VCaP (cell line): ENCODE results near the gene ANKFN1.

Experiments used
- H3K27ac ChIP-seq: fragments of 450-650 bp; 2 replicates; pipeline ENCODE4 v1.5.1; 2017
- TF ChIP-seq, protein P1 (sequence below): fragments of 450-650 bp; conservative IDR thresholded peaks from 2 replicates; pipeline ENCODE4 v1.5.1; 2017; ENCODE audit warnings: mild to moderate bottlenecking, moderate library complexity

ANKFN1 gene

DNA sequence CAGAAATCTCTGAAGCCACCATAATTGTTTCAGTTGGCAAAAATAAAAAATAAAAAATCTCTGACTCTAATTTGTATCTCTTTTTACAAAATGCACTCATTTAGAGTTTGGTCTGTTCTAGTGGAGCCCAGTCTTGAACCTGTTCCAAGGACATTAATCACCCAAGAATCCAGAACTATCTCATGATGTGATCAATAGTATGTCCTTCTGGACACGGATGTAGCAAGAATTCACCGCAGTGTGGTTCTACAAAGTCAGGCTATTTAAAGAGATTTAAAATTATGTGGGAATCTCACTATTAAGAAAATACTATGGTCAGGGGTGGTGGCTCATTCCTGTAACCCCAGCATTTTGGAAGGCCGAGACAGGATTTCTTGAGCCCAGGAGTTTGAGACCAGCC lies 21.8 kb upstream of the ANKFN1 start:
- no peak overlapping the region for H3K27ac ChIP-seq
- TF ChIP-seq, protein P1, sequence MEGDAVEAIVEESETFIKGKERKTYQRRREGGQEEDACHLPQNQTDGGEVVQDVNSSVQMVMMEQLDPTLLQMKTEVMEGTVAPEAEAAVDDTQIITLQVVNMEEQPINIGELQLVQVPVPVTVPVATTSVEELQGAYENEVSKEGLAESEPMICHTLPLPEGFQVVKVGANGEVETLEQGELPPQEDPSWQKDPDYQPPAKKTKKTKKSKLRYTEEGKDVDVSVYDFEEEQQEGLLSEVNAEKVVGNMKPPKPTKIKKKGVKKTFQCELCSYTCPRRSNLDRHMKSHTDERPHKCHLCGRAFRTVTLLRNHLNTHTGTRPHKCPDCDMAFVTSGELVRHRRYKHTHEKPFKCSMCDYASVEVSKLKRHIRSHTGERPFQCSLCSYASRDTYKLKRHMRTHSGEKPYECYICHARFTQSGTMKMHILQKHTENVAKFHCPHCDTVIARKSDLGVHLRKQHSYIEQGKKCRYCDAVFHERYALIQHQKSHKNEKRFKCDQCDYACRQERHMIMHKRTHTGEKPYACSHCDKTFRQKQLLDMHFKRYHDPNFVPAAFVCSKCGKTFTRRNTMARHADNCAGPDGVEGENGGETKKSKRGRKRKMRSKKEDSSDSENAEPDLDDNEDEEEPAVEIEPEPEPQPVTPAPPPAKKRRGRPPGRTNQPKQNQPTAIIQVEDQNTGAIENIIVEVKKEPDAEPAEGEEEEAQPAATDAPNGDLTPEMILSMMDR = no peak

DNA sequence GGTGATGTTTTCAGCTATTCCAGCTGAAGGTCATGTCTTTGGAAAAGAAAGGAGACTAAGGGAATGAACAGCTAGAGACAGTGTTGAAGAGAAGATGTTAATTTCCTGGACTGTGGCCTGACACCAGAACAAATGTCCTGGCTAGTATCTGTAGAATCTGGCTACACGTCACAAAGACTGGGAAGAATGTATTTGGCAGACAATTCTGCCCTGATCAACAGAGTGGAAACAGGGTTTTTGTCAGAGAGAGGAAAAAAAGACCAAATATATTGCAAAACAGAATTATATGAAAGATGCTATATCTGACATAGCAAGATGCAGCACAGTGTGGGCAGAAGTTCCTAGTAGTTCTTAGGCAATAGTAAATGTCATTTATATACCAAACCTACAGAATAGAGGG lies 17.0 kb upstream of the ANKFN1 start:
- TF ChIP-seq, protein P1 = no peak
- H3K27ac ChIP-seq = no peak overlapping the region

DNA sequence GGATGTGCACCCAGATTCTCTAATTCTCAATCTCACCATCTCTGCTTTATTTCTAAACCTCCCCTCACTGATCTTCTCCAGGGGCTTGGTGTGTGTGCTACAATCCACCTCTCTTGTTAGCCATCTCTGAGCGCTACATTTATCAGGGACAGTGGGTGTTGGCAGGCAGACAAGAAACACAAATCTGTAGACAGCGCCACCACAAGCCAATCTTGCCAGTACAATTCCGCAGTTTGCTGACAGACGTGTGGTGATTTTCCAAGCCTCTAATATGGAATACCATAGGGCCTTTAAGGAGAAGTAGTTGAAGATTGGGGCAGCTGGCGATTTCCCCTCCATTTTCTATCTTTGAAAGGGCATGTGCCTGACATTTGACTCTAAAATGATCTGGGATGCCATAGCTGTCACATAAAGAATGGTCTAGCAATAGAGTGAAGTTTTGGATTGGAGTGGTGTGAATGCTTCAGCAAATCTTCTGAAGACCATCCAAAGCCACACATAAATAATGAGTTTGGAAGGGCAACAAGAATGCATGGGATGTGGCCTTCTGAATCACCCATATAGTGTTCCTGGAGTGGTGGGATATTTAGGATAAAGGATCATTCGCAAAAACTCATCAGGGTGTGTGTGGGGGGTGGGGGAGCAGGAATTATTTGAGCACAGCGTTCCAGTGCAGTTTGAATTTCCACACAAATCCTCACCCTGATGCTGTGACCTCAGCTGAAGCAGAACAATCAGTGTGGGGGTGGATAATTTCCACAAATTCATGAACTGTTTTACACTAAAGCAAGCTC lies 12.0 kb upstream of the ANKFN1 start:
- TF ChIP-seq, protein P1 = no peak
- H3K27ac ChIP-seq = no peak overlapping the region

DNA sequence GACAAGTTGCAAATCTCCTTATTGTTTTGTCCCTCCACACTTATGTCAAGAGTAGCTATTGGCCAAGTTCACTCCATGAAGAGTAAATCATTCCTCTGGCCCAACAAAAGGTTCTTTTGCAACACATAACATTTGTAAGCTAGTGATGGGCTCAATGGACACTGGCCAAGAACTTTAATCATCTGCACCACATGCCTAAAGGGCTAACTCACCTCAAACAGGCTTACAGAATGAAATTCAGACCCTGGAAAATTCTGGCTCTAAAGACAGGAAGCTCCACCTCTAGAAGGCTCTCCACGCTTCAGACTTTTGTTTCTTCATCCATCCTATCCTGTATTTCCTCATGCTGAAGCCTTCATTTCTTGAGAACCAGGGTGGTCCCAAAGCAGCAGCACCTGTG lies 10.9 kb upstream of the ANKFN1 start:
- H3K27ac ChIP-seq = no peak overlapping the region

DNA sequence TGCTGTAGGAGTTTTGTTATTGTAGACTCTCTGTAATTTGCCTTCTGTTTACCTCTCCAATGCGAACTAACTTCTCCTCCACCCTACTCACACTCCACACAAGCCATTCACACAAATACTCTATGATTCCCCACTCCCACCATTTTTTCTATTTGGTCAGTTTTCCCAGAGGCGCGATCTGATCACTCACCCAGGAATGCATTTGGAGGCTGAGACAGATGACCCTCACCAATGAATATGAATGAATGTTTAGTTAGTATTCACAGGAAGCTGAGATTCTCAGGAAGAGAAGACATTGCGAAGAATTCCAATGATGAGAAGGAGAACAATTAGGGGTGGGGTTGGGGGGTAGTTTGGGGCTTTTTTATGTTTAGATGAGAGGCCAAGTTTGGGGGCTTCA lies 10.5 kb upstream of the ANKFN1 start:
- TF ChIP-seq, protein P1 = no peak
- H3K27ac ChIP-seq = no peak overlapping the region

More for the DNA sequence above, 10.9 kb upstream of the ANKFN1 start:
- TF ChIP-seq, protein P1 = no peak

DNA sequence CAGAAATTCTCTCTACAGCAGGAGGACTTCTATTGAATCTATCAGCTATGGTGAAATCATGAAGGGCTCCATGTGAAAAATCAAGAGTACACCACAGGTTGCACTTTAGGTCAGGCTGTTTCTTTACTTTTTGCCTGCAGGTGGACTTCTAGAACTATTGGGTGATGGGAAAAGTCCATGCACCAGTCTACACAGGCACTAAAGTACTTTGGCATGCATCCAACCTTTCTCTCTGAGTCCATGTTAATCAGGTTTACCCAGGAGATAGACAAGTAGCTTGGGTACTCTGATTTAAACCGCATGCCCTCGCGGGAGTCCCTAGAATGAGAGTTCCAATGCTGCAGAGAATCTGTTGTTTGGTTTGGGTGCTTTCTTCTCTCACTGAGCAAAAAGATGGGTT lies 9.1 kb upstream of the ANKFN1 start:
- H3K27ac ChIP-seq = no peak overlapping the region
- TF ChIP-seq, protein P1 = no peak

DNA sequence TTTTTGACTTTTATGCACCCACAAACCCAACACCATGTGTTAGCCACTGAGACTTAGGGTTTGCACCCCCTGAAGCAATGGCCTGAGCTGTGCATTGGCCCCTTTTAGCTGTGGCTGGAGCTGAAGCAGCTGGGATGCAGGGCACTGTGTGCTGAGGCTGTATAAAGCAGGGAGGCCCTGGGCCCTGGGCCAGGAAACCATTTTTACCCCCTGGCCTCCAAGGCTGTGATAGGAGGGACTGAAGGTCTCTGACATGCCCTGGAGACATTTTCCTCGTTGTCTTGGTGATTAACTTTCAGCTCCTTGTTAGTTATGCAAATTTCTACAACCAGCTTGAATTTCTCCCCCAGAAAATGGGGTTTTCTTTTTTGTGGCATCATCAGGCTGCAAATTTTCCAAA lies 6.7 kb upstream of the ANKFN1 start:
- TF ChIP-seq, protein P1 = no peak
- H3K27ac ChIP-seq = no peak overlapping the region
